H9 (cell line): ENCODE results near the gene VSTM2L. TPM values are rescaled to one million over a fixed set of nuclear protein-coding genes. Genes with fewer than 3 reads are reported as not detected.

Source experiments
- DNase-seq: peaks from one replicate; pipeline ENCODE4 v3.0.0-alpha.2; 2017
- H2AFZ ChIP-seq: one replicate; pipeline ENCODE4 v1.6.1; 2013; ENCODE audit warnings: mild to moderate bottlenecking, low read length, control low read depth, moderate library complexity
- H2AK5ac ChIP-seq: 2 replicates; pipeline ENCODE4 v1.6.1; 2013; ENCODE audit warnings: low read length, control low read depth, mixed read lengths; ENCODE audit not compliant: insufficient read length
- H2BK120ac ChIP-seq: one replicate; pipeline ENCODE4 v1.6.1; 2013; ENCODE audit warnings: low read depth, mild to moderate bottlenecking, low read length, control low read depth, inconsistent platforms; ENCODE audit not compliant: poor library complexity, severe bottlenecking
- H2BK12ac ChIP-seq: 2 replicates; pipeline ENCODE4 v1.6.1; 2013; ENCODE audit warnings: low read length, control low read depth, mixed read lengths, low read depth; ENCODE audit not compliant: insufficient read length
- H2BK15ac ChIP-seq: 2 replicates; pipeline ENCODE4 v1.6.1; 2013; ENCODE audit warnings: low read depth, low read length, control low read depth
- H2BK20ac ChIP-seq: one replicate; pipeline ENCODE4 v1.6.1; 2013; ENCODE audit warnings: low read depth, mild to moderate bottlenecking, low read length, control low read depth, inconsistent platforms; ENCODE audit not compliant: poor library complexity, severe bottlenecking
- H2BK5ac ChIP-seq: 2 replicates; pipeline ENCODE4 v1.6.1; 2013; ENCODE audit warnings: low read length, control low read depth, mixed read lengths; ENCODE audit not compliant: insufficient read length
- H3K14ac ChIP-seq: 2 replicates; pipeline ENCODE4 v1.6.1; 2013; ENCODE audit warnings: low read length, control low read depth; ENCODE audit not compliant: insufficient read depth
- H3K18ac ChIP-seq: 2 replicates; pipeline ENCODE4 v1.6.1; 2013; ENCODE audit warnings: low read depth, mild to moderate bottlenecking, mixed read lengths, low read length, control low read depth; ENCODE audit not compliant: insufficient read length
- H3K23ac ChIP-seq: 2 replicates; pipeline ENCODE4 v1.6.1; 2013; ENCODE audit warnings: low read length, control low read depth, mixed read lengths, low read depth; ENCODE audit not compliant: insufficient read length
- H3K23me2 ChIP-seq: 2 replicates; pipeline ENCODE4 v1.6.1; 2013; ENCODE audit warnings: low read depth, mild to moderate bottlenecking, mixed read lengths, low read length, control low read depth; ENCODE audit not compliant: insufficient read length, poor library complexity, severe bottlenecking
- H3K27ac ChIP-seq: 2 replicates; pipeline ENCODE4 v1.5.1; 2013; ENCODE audit warnings: low read length, control low read depth, mixed read lengths, low read depth; ENCODE audit not compliant: insufficient read length
- H3K27me3 ChIP-seq: 2 replicates; pipeline ENCODE4 v1.6.1; 2013; ENCODE audit warnings: low read length, control low read depth, inconsistent platforms; ENCODE audit not compliant: insufficient read depth
- H3K4ac ChIP-seq: 2 replicates; pipeline ENCODE4 v1.6.1; 2013; ENCODE audit warnings: low read depth, mild to moderate bottlenecking, control low read depth, inconsistent platforms, low read length, moderate library complexity
- H3K4me1 ChIP-seq: 2 replicates; pipeline ENCODE4 v1.6.1; 2013; ENCODE audit warnings: low read length, control low read depth, inconsistent platforms; ENCODE audit not compliant: insufficient read depth
- H3K4me2 ChIP-seq: 2 replicates; pipeline ENCODE4 v1.6.1; 2013; ENCODE audit warnings: low read length, control low read depth, mixed read lengths; ENCODE audit not compliant: insufficient read length, insufficient read depth
- H3K56ac ChIP-seq: 2 replicates; pipeline ENCODE4 v1.6.1; 2013; ENCODE audit warnings: low read depth, mild to moderate bottlenecking, mixed read lengths, low read length, control low read depth; ENCODE audit not compliant: insufficient read length
- H3K79me1 ChIP-seq: 2 replicates; pipeline ENCODE4 v1.6.1; 2013; ENCODE audit warnings: low read depth, mild to moderate bottlenecking, moderate library complexity, low read length, control low read depth, inconsistent platforms; ENCODE audit not compliant: insufficient read depth, poor library complexity, severe bottlenecking
- H3K79me2 ChIP-seq: 2 replicates; pipeline ENCODE4 v1.6.1; 2013; ENCODE audit warnings: low read length, control low read depth, inconsistent platforms; ENCODE audit not compliant: insufficient read depth
- H3K9ac ChIP-seq: 2 replicates; pipeline ENCODE4 v1.6.1; 2013; ENCODE audit warnings: low read length, control low read depth, mixed read lengths; ENCODE audit not compliant: insufficient read length; ENCODE audit errors: extremely low read depth
- H3K9me3 ChIP-seq: one replicate; pipeline ENCODE4 v1.6.1; 2013; ENCODE audit warnings: low read depth, low read length, inconsistent platforms; ENCODE audit not compliant: control insufficient read depth
- H3T11ph ChIP-seq: one replicate; pipeline ENCODE4 v1.6.1; 2013; ENCODE audit warnings: mild to moderate bottlenecking, low read length, control low read depth, inconsistent platforms
- H4K20me1 ChIP-seq: one replicate; pipeline ENCODE4 v1.6.1; 2013; ENCODE audit not compliant: control insufficient read depth, insufficient read length, insufficient read depth
- H4K5ac ChIP-seq: 2 replicates; pipeline ENCODE4 v1.6.1; 2013; ENCODE audit warnings: low read depth, mild to moderate bottlenecking, mixed read lengths, low read length, control low read depth; ENCODE audit not compliant: insufficient read length
- H4K8ac ChIP-seq: replicated peaks from 2 replicates; pipeline ENCODE4 v1.6.1; 2013; ENCODE audit warnings: low read length, control low read depth, mixed read lengths, low read depth; ENCODE audit not compliant: insufficient read length
- H4K91ac ChIP-seq: 2 replicates; pipeline ENCODE4 v1.6.1; 2013; ENCODE audit warnings: low read depth, mild to moderate bottlenecking, moderate library complexity, mixed read lengths, low read length, control low read depth; ENCODE audit not compliant: insufficient read length
- H3K27ac Mint-ChIP-seq, 3 experiments: 2 replicates in 2 of 3; 3 replicates in 1 of 3; pipeline ENCODE4 v1.8.0; 2020 to 2021; ENCODE audit warnings: mixed read lengths in 3 of 3, mild to moderate bottlenecking in 1 of 3, moderate library complexity in 1 of 3
- H3K27me3 Mint-ChIP-seq: 2 replicates; pipeline ENCODE4 v1.8.0; 2021; ENCODE audit warnings: low read depth, mild to moderate bottlenecking, moderate library complexity, mixed read lengths
- H3K36me3 Mint-ChIP-seq, 3 experiments: 2 replicates in 2 of 3; 3 replicates in 1 of 3; pipeline ENCODE4 v1.8.0; 2020 to 2021; ENCODE audit warnings: low read depth in 3 of 3, mixed read lengths in 3 of 3; ENCODE audit not compliant: insufficient read depth in 1 of 3
- H3K4me1 Mint-ChIP-seq, 2 experiments: 2 replicates each; pipeline ENCODE4 v1.8.0; 2020; ENCODE audit warnings: mixed read lengths in 2 of 2
- H3K4me3 Mint-ChIP-seq, 2 experiments: 2 replicates in 1 of 2; 3 replicates in 1 of 2; pipeline ENCODE4 v1.8.0; 2020 to 2021; ENCODE audit warnings: mild to moderate bottlenecking in 2 of 2, mixed read lengths in 2 of 2, moderate library complexity in 1 of 2
- H3K9me3 Mint-ChIP-seq, 2 experiments: 2 replicates in 1 of 2; 3 replicates in 1 of 2; pipeline ENCODE4 v1.8.0; 2020; ENCODE audit warnings: mild to moderate bottlenecking in 2 of 2, mixed read lengths in 2 of 2, moderate library complexity in 1 of 2
- WGBS: extraction: QIAGEN DNeasy Blood & Tissue Kit; methylation state at CpG from one replicate; pipeline ENCODE4 v1.1.7; 2013; ENCODE audit warnings: missing lambda C conversion rate, low lambda C conversion rate, mixed read lengths; ENCODE audit not compliant: insufficient read length; ENCODE audit errors: extremely low coverage; 5-methylcytosine and 5-hydroxymethylcytosine counted together
- total RNA-seq: library from RNA; stranded (reverse); gene quantifications from 2 replicates; pipeline ENCODE4 v1.2.1, GENCODE V29; 2021
- TF ChIP-seq, protein P1 (sequence below): fragments of 200-600 bp; sonication (generic); conservative IDR thresholded peaks from 3 replicates; pipeline ENCODE4 v1.8.0; 2021; ENCODE audit warnings: antibody characterized with exemption, mild to moderate bottlenecking

Gene VSTM2L
- total RNA-seq, 1 experiment from 2014 or later, result 2.1 TPM

DNA sequence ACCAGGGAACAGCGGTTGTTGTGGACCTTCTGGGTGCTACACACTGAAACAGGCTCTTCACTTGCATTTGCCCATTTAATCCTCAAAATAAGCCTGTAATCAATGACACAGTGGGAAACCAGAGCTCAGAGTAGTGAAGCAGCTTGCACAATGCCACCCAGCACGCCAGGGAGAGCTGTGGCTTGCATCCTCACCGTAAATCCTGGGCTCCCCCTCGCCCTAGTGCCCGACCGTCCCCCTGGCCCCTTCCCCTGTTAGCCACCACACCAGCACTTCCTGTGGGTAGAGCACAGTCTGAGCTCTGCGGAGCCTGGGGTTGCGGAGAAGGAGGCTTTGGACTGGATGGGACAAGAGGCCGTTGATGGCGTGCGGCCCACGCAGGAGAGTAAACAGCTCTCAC is 14.5 kb downstream of the VSTM2L start:
- peaks cover 11% of the 10 kb centered on the region for H3K23me2 ChIP-seq
- peaks cover 45 to 64% of the 10 kb centered on the region in 2 experiments for H3K4me1 Mint-ChIP-seq
- WGBS, result no CpG with 5 or more reads among the region's 12 CpGs

More for the DNA sequence above, 14.5 kb downstream of the VSTM2L start:
- Histone ChIP-seq H3K18ac (no peak overlapping the region), H3K27me3 (no peaks in the 10 kb centered on the region; the same call in 1 of the 2 replicates), H3K79me2 (no peaks in the 10 kb centered on the region), H4K5ac (no peak overlapping the region), H3K9ac (no peak overlapping the region), H2BK12ac (no peak overlapping the region), H3K4me1 (no peaks in the 10 kb centered on the region; the same call in 1 of the 2 replicates), H3K9me3 (no peaks in the 10 kb centered on the region), H2AFZ (no peak overlapping the region), H2AK5ac (no peak overlapping the region), H2BK15ac (no peak overlapping the region), H3K4ac (no peak overlapping the region), H3T11ph (no peak overlapping the region), H4K91ac (no peak overlapping the region), H3K27ac (no peak overlapping the region), H3K79me1 (no peaks in the 10 kb centered on the region), H4K8ac (no peak overlapping the region), H2BK5ac (no peak overlapping the region), H3K56ac (no peak overlapping the region), H3K4me2 (no peak overlapping the region), H4K20me1 (no peaks in the 10 kb centered on the region), H2BK120ac (no peak overlapping the region), H3K23ac (no peak overlapping the region), H3K14ac (no peak overlapping the region), H2BK20ac (no peak overlapping the region)
- Mint-ChIP-seq H3K4me3 (no peak overlapping the region), H3K27ac (no peak overlapping the region), H3K27me3 (peaks cover 49% of the 10 kb centered on the region), H3K9me3 (no peaks in the 10 kb centered on the region), H3K36me3 (no peaks in the 10 kb centered on the region)
- no peak for DNase-seq
- TF ChIP-seq, protein P1, sequence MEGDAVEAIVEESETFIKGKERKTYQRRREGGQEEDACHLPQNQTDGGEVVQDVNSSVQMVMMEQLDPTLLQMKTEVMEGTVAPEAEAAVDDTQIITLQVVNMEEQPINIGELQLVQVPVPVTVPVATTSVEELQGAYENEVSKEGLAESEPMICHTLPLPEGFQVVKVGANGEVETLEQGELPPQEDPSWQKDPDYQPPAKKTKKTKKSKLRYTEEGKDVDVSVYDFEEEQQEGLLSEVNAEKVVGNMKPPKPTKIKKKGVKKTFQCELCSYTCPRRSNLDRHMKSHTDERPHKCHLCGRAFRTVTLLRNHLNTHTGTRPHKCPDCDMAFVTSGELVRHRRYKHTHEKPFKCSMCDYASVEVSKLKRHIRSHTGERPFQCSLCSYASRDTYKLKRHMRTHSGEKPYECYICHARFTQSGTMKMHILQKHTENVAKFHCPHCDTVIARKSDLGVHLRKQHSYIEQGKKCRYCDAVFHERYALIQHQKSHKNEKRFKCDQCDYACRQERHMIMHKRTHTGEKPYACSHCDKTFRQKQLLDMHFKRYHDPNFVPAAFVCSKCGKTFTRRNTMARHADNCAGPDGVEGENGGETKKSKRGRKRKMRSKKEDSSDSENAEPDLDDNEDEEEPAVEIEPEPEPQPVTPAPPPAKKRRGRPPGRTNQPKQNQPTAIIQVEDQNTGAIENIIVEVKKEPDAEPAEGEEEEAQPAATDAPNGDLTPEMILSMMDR, result no peak
